ENCODE results near the gene BOD1.

Gene BOD1

DNA sequence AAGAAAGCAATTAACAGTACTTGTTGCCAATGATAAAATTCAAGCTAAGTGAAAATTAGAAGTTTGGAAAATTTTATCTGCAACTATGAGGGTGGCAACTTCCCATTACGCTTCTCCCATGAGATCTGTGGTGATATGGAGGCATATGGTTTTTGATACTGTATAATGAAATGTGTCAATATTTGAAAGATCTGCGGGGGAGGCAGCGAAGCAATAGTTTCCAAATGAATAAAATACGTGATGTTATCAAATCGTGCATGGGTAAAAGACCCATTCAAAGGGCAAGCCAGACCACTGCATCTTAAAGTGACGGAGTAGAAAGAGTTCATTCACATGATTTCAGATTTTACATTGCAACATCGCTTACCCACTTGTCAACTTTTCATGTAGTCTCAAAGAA is 20.9 kb upstream of the BOD1 start:
- peaks cover 3% of the 10 kb centered on the region for H3K27me3 ChIP-seq (ENCODE audit: control insufficient read depth, insufficient read depth, low read length)
- no peak overlapping the region for H3K9ac ChIP-seq (ENCODE audit: low read depth, low read length)
- peaks cover 7% of the 10 kb centered on the region for H3K4me1 ChIP-seq (ENCODE audit: control insufficient read depth, insufficient read depth, low read length)
- no peaks in the 10 kb centered on the region for H3K36me3 ChIP-seq (ENCODE audit: control insufficient read depth, insufficient read depth, low read length)
- no peak overlapping the region for H3K4me3 ChIP-seq (ENCODE audit: low read depth, low read length)
- H3K9me3 ChIP-seq (ENCODE audit: control insufficient read depth, insufficient read depth, low read length), result no peaks in the 10 kb centered on the region

DNA sequence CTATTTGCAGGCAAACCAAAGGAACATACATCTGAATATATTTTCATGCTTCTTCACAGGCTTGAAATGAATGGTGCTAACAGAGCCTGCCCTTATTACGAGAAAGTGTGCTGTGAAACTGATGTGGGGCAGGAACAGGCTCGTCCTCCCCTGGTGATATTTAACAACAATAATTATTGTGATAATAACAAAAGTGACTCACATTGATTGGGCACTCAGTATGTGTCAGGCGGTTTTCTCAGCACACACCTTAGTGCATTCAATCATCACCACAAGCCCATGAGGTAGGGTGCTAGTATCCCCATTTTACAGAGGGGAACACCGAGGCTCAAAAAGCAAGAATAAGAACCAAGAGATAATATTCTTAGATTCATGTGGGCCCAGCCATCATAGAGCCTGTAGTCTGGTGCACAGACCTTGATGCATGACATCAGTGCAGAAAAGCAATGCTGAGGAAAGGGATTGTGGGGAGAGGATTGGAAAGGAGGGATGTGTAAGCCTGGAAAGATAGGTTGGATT is 18.1 kb upstream of the BOD1 start:
- Histone ChIP-seq H3K27me3 (ENCODE audit: control insufficient read depth, insufficient read depth, low read length) (peaks cover 3% of the 10 kb centered on the region), H3K9me3 (ENCODE audit: control insufficient read depth, insufficient read depth, low read length) (no peaks in the 10 kb centered on the region), H3K36me3 (ENCODE audit: control insufficient read depth, insufficient read depth, low read length) (no peaks in the 10 kb centered on the region), H3K9ac (ENCODE audit: low read depth, low read length) (no peak overlapping the region), H3K4me3 (ENCODE audit: low read depth, low read length) (no peak overlapping the region), H3K4me1 (ENCODE audit: control insufficient read depth, insufficient read depth, low read length) (no peaks in the 10 kb centered on the region)

DNA sequence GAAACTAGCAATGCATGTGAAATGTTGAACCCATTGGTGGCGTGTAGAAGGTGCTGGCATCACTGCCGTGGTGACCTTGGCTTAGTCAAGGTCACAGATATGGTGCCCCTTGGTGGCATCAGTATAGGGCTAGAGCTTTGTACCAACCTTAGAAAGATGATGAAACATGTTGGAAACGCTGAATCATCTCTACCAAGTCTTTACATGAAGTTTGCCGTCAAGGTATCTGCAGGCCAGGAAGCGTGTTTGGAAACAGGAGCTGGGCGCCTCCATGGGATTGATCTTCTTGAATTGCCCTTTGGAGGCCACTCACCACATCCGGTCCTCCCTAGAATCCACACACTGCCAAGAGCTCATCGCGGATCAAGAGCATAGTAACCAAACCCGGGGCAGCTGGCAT is 16.9 kb upstream of the BOD1 start:
- Histone ChIP-seq H3K4me1 (ENCODE audit: control insufficient read depth, insufficient read depth, low read length) (peaks cover 3% of the 10 kb centered on the region), H3K36me3 (ENCODE audit: control insufficient read depth, insufficient read depth, low read length) (no peaks in the 10 kb centered on the region), H3K4me3 (ENCODE audit: low read depth, low read length) (no peak overlapping the region), H3K9me3 (ENCODE audit: control insufficient read depth, insufficient read depth, low read length) (no peaks in the 10 kb centered on the region), H3K27me3 (ENCODE audit: control insufficient read depth, insufficient read depth, low read length) (peaks cover 3% of the 10 kb centered on the region), H3K9ac (ENCODE audit: low read depth, low read length) (no peak overlapping the region)

DNA sequence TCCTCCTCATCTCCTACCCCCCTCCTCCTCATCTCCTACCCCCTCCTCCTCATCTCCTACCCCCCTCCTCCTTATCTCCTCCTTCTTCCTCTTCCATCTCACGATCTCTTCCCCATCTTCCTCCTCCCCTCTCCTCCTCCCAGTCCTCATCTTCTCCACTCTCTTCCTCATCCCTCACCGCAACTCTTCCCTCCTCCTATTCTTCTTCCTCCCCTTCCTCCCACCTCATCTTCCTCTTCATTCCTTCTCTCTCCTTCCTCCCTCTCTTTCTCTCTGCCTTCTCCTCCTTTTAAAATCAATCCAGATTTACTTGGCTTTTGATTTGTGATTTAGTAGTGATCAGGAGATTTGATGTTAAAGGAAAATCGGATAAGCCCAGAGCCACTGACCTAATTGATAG is 15.0 kb upstream of the BOD1 start:
- Histone ChIP-seq H3K9me3 (ENCODE audit: control insufficient read depth, insufficient read depth, low read length) (no peaks in the 10 kb centered on the region), H3K4me3 (ENCODE audit: low read depth, low read length) (no peak overlapping the region), H3K9ac (ENCODE audit: low read depth, low read length) (no peak overlapping the region), H3K36me3 (ENCODE audit: control insufficient read depth, insufficient read depth, low read length) (no peaks in the 10 kb centered on the region), H3K4me1 (ENCODE audit: control insufficient read depth, insufficient read depth, low read length) (peaks cover 14% of the 10 kb centered on the region), H3K27me3 (ENCODE audit: control insufficient read depth, insufficient read depth, low read length) (peaks cover 3% of the 10 kb centered on the region)

DNA sequence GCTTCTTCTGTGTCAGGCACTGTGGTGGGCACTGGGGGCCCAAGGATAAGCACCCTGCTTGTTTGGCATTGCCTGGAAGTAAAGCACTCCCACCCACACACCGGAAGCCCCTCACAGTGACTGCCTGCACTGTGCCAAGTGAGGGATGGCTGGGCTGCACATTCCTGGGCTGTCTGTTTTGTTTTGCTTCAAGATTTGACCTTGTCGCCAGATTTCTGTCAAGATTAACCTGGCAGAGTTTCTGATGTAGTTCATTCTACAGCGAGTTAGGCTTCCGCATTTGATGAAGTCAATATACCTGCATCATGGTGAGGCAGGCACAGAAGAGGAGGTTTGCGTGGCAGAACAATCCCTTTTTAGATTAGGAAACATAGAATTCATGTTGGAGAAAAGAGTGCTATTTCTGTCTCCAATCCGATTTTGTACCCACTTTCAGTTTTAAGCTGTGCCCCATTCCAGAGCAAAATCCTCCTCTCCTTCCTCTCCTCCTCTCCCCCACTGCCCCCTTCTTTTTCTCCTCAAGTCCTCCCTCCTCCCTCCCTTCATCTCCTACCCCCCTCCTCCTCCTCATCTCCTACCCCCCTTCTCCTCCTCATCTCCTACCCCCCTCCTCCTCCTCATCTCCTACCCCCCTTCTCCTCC is 14.4 kb upstream of the BOD1 start:
- Histone ChIP-seq H3K4me3 (ENCODE audit: low read depth, low read length) (no peak overlapping the region), H3K9ac (ENCODE audit: low read depth, low read length) (no peak overlapping the region), H3K4me1 (ENCODE audit: control insufficient read depth, insufficient read depth, low read length) (peaks cover 14% of the 10 kb centered on the region), H3K27me3 (ENCODE audit: control insufficient read depth, insufficient read depth, low read length) (peaks cover 3% of the 10 kb centered on the region), H3K36me3 (ENCODE audit: control insufficient read depth, insufficient read depth, low read length) (no peaks in the 10 kb centered on the region), H3K9me3 (ENCODE audit: control insufficient read depth, insufficient read depth, low read length) (no peaks in the 10 kb centered on the region)

DNA sequence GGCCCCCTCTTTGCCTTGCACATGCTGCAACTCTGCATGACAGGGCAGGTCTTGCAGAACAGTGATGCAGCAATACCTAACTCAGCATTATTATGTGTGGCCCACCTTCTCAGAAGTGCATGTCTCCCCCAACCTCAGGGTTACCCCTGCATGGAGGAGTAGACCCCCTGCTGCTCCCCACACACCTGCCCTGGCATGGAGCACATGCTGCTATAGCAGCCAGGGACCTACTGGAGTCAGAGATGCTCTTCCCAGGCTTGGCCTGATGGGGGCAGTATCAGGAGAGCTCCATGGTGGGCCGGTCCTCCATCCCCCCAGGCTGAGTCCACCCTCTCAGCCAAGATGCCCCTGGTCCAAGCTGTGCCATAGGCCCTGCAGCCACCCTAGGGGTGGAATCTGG is 13.2 kb upstream of the BOD1 start:
- Histone ChIP-seq H3K4me1 (ENCODE audit: control insufficient read depth, insufficient read depth, low read length) (peaks cover 14% of the 10 kb centered on the region), H3K4me3 (ENCODE audit: low read depth, low read length) (no peak overlapping the region), H3K27me3 (ENCODE audit: control insufficient read depth, insufficient read depth, low read length) (peaks cover 3% of the 10 kb centered on the region), H3K9ac (ENCODE audit: low read depth, low read length) (no peak overlapping the region), H3K9me3 (ENCODE audit: control insufficient read depth, insufficient read depth, low read length) (no peaks in the 10 kb centered on the region), H3K36me3 (ENCODE audit: control insufficient read depth, insufficient read depth, low read length) (no peaks in the 10 kb centered on the region)

DNA sequence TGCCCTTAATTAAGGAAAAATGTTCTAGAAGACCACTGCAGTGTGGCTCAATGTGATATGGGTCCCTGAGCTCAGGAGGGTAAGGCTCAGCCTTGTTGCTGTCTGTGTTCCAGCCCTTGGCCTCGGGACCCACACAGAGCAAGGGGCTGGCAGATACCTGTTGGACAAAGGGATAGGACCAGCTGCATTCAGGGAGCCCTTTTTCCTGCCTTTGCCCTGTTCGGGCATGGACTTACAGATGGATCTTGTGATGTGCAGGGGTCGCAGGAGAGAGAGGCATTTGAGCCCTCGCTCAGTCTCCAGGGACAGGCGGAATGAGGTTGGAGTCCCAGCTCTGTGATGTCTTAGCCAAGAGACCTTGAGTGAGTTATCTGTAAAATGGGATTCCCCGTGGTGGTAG is 12.1 kb upstream of the BOD1 start:
- H3K4me3 ChIP-seq (ENCODE audit: low read depth, low read length), result no peak overlapping the region

DNA sequence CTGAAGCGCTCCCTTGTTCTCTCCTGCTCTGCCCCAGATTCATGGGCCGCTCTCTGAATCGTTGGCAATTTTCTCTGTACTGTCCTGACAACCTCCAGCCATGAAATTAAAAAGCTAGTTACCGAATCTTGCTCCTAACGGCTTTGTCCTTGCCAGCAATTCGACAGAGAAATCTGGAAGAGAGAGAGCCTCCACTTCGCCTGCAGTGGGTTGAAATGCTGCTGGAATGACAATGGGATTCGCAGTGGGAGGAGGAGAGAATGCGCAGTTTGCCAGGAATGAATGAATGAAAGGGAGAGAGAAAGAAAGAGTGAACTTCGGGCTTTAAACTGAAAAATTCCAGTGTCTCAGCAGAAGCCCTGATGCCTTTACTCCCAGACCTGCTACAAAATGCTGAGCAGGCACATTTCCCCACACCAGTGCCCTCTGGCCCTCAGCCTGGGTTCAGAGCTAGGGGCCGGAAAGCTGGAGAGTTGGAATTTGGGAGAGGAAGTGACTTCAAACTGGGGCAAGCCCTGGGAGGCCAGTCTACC is 11.5 kb upstream of the BOD1 start:
- no peaks in the 10 kb centered on the region for H3K9me3 ChIP-seq (ENCODE audit: control insufficient read depth, insufficient read depth, low read length)
- H3K27me3 ChIP-seq (ENCODE audit: control insufficient read depth, insufficient read depth, low read length), result peaks cover 3% of the 10 kb centered on the region
- H3K36me3 ChIP-seq (ENCODE audit: control insufficient read depth, insufficient read depth, low read length), result no peaks in the 10 kb centered on the region
- H3K4me3 ChIP-seq (ENCODE audit: low read depth, low read length), result no peak overlapping the region
- peaks cover 14% of the 10 kb centered on the region for H3K4me1 ChIP-seq (ENCODE audit: control insufficient read depth, insufficient read depth, low read length)
- no peak overlapping the region for H3K9ac ChIP-seq (ENCODE audit: low read depth, low read length)

More for the DNA sequence above, 12.1 kb upstream of the BOD1 start:
- Histone ChIP-seq H3K4me1 (ENCODE audit: control insufficient read depth, insufficient read depth, low read length) (peaks cover 14% of the 10 kb centered on the region), H3K9ac (ENCODE audit: low read depth, low read length) (no peak overlapping the region), H3K9me3 (ENCODE audit: control insufficient read depth, insufficient read depth, low read length) (no peaks in the 10 kb centered on the region), H3K27me3 (ENCODE audit: control insufficient read depth, insufficient read depth, low read length) (peaks cover 3% of the 10 kb centered on the region), H3K36me3 (ENCODE audit: control insufficient read depth, insufficient read depth, low read length) (no peaks in the 10 kb centered on the region)

DNA sequence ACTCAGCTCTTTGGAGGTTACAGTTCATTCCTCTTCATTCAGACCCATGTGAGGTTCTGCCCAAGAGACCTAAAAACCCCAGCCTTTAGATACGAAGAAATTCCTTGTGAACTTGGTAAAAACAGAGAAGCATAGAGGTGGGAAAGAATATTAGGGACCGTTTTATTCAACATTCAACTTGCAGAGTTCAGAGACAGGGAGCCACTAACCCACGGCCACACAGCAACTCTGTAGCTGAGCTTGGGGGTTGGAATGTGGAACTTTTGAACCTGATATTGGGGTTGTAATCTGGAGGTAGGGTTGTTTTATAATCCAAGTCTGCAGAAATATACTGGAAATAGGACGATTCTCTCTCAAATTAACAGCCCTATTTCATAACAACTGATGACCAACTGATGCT is 10.8 kb upstream of the BOD1 start:
- Histone ChIP-seq H3K4me1 (ENCODE audit: control insufficient read depth, insufficient read depth, low read length) (peaks cover 14% of the 10 kb centered on the region), H3K9me3 (ENCODE audit: control insufficient read depth, insufficient read depth, low read length) (no peaks in the 10 kb centered on the region), H3K9ac (ENCODE audit: low read depth, low read length) (no peak overlapping the region), H3K36me3 (ENCODE audit: control insufficient read depth, insufficient read depth, low read length) (no peaks in the 10 kb centered on the region), H3K27me3 (ENCODE audit: control insufficient read depth, insufficient read depth, low read length) (no peaks in the 10 kb centered on the region), H3K4me3 (ENCODE audit: low read depth, low read length) (no peak overlapping the region)

DNA sequence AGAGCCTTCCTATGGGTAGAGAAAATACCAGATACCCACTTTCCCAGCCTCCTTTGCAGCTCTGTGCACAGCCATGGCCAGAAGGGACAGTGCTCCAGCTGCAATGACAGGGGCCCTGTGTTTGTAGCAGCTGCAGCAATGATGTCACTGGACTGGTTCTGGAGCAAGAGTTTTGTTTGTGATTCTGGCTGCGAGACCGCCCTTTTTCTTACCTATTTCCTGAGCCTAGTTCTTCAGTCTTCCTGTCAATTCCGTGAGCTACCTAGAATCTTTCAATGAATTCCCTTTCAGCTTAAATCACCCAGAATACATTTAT is 10.0 kb upstream of the BOD1 start:
- H3K36me3 ChIP-seq (ENCODE audit: control insufficient read depth, insufficient read depth, low read length), result no peaks in the 10 kb centered on the region
- H3K9ac ChIP-seq (ENCODE audit: low read depth, low read length), result no peak overlapping the region
- no peak overlapping the region for H3K4me3 ChIP-seq (ENCODE audit: low read depth, low read length)
- H3K9me3 ChIP-seq (ENCODE audit: control insufficient read depth, insufficient read depth, low read length), result no peaks in the 10 kb centered on the region
- no peaks in the 10 kb centered on the region for H3K27me3 ChIP-seq (ENCODE audit: control insufficient read depth, insufficient read depth, low read length)
- peaks cover 14% of the 10 kb centered on the region for H3K4me1 ChIP-seq (ENCODE audit: control insufficient read depth, insufficient read depth, low read length)

DNA sequence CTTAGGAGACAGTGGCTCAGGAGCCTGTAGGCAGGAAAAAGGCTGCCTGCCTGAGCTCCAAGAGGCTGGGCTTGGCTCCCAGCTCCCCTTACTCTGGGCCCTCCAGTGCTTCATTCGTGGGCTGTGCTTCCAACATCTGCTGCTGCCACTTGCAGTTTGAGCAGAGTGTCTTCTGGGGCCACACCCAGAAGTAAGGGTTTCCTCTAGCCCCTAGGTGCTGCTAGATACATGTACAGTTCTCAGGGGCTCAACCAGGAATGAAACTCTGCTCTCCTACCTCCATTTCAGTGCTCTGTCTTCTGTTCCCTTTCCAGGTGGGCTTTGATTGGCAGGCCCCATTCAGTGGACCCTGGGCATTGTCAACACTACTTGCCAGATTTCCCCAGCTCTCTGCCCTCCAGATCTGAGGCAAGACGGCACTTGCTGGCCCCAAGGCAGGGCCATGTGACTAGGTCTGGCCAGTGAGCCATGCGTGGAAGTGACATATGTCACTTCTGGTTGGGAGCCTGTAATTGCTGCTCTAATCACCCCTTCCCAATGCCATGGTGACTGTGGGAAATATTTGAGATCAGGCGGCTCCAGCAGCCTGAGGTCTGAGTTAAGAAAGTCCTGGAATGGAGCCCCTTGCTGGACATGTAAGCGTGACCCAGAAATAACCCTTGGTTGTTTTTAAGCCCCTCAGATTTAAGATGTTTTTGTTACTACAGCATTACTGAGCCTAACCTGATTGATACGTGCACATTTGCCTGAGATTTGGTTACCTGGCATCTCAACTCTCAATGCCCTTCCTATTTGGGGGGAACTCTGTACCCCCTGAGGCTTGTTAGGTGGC is 9.4 kb upstream of the BOD1 start:
- no peaks in the 10 kb centered on the region for H3K9me3 ChIP-seq (ENCODE audit: control insufficient read depth, insufficient read depth, low read length)
- H3K4me3 ChIP-seq (ENCODE audit: low read depth, low read length), result no peak overlapping the region
- no peaks in the 10 kb centered on the region for H3K27me3 ChIP-seq (ENCODE audit: control insufficient read depth, insufficient read depth, low read length)
- no peak overlapping the region for H3K9ac ChIP-seq (ENCODE audit: low read depth, low read length)
- H3K4me1 ChIP-seq (ENCODE audit: control insufficient read depth, insufficient read depth, low read length), result peaks cover 14% of the 10 kb centered on the region
- no peaks in the 10 kb centered on the region for H3K36me3 ChIP-seq (ENCODE audit: control insufficient read depth, insufficient read depth, low read length)

DNA sequence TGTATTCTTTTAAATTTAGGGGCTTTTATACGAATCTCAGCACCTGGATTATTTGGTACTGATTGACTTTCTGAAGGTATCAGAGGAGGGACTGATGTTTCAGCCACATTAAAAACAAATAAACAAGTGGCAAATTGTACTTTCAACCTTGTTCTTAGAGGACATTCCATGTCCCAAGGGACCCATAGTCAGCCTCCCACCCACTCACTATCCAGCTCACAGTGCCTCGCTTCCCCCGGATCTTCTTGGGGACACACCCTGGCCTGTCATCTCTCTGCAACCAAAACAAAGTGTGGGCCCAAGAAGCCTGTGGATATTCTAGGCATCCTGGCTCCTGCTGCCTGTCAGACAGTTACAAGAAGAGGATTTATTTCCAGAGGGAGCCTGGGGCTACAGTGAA is 8.8 kb upstream of the BOD1 start:
- no peaks in the 10 kb centered on the region for H3K9me3 ChIP-seq (ENCODE audit: control insufficient read depth, insufficient read depth, low read length)
- H3K9ac ChIP-seq (ENCODE audit: low read depth, low read length), result no peak overlapping the region
- H3K36me3 ChIP-seq (ENCODE audit: control insufficient read depth, insufficient read depth, low read length), result no peaks in the 10 kb centered on the region
- H3K4me3 ChIP-seq (ENCODE audit: low read depth, low read length), result no peak overlapping the region
- H3K27me3 ChIP-seq (ENCODE audit: control insufficient read depth, insufficient read depth, low read length), result no peaks in the 10 kb centered on the region
- peaks cover 14% of the 10 kb centered on the region for H3K4me1 ChIP-seq (ENCODE audit: control insufficient read depth, insufficient read depth, low read length)

Measured in iPS-15b (cell line).